Measurements from ENCODE around the gene IDH3B.
"Not testable (repeated sequence)": the region's sequence is repeated elsewhere in the genome, so short reads cannot be mapped to it uniquely, and the experiment has no call there.

The IDH3B gene

DNA sequence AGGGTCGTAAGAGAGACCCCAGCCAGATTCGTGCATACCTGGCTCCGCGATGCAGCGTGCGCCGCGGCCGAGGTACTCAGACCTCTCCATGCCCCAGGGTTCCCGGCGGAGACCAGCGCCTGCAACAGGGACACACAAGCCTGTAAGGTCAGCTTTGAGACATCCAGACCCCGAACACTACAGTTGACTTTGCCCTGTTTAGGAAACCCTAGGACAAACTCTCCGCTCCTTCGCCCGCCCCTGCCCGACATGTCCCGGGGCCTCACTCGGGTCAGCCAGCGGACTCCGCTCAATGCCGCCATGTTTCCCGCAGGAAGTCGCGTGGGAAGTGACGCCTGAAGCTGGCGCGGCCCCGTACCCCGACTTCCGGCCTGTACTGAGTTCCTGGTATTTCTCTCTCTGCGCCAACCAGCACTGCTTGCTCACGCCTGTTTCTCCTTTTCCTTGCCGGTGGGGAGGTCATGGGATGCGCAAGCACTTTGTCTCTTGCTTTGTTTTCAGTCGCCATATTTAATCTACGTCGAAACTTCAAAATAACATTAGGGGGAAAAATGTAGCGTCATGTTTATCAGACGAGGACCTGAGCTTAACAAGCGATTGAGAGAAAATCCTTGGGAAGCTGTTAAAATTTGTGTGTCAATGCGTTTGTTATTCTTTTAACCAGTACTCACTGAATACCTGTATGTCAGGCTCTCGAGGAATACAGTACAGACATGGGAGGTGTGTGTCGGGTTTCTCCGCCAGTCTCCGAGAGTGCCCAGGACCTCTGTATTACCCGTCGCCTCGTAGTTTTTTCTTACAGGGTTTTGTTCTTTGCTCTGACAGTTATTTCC, at the start of gene IDH3B:
TSS of gene IDH3B (minus strand) at position 330 of the 833 bp plus-strand sequence. CDS start at position 302, 28 bp downstream.
- FAIRE-seq: peak; percentile 85

DNA sequence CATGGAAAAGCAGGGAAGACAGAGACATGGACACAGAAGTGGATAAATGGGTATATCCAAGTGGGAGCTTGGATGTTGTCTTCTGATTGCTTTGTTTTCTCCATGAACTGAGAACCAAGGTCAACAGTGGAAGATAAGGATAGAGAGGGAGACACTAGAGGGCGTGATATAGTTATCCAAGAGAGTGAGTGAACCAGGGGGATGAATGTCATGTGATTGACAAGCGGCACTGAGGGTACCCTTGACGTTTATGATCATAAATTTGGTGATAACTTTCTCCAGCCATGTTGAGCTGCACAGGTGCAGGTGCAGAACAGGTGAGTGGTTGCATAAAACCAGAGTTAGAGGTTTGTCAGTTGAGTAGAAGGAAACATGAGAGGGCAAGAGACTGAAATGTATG, 49.3 kb upstream of the IDH3B start:
- FAIRE-seq: no peak

DNA sequence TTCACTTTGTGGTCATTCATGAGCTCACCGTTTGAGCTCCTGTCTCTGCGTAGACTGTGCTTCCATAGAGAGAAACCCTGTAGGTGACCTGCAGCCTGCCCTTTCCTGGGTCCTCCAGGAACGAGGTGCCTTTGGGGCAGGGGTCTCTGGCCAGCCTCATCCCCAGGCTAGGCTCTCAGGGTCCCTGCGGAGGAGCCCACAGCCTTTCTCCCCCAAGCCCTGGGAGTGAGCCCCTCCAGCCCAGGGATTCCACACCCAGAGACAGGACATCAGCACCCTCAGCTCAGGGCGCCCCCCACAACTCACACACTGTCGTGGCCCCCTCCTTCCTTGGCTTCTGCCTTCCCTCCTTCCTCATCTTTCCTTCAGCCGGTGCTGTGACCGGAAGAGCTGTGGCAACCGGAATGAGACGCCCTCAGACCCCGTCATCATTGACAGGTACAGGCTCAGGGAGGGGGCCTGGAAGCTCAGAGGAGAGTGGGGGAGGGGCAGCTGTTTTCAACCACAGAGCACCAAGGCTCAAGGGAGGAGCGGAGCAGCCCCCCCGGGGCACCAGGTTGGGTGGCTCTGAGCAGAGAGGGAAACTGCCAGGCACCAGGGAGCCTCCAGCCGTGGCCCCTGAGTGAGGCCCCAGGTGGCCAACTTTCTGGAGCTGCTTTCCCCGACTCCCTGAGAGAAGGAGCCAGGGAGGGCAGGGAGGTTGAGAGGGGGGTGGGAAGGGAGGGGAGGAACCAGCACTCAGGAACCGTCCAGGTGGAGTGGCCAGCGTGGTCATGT, 45.4 kb upstream of the IDH3B start:
- no peak for FAIRE-seq

DNA sequence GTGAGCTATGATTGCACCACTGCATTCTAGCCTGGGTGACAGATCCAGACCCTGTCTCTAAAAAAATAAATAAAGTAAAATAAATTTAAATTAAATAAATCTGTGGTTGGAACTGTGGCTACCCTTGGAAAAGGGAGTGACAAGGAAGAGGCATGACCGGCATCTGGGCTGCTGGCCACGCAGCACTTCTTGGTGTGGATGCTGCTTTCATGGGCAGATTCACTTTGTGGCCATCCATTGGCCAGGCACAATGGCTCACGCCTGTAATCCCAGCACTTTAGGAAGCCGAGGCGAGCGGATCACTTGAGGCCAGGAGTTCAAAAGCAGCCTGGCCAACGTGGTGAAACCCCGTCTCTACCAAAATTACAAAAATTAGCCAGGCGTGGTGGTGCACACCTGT, 44.6 kb upstream of the IDH3B start:
- no peak for FAIRE-seq

DNA sequence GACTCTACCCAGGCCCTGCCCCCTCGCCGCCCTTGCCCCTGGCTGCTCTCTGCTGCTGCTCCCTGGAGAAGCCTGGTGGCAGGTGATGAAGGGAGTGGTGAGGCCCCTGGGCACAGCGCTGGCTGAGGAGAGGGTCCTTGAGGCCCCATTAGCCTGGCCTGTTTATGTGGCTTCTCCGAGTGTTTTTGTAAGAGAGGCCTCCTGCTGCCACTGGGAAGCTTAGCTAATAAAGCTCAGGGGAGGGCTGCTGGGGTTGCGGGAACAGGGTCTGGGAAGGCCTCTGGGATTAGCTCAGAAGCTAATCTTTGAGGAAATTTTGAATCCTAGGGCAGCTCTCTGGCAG, 44.0 kb upstream of the IDH3B start:
- no peak for FAIRE-seq

DNA sequence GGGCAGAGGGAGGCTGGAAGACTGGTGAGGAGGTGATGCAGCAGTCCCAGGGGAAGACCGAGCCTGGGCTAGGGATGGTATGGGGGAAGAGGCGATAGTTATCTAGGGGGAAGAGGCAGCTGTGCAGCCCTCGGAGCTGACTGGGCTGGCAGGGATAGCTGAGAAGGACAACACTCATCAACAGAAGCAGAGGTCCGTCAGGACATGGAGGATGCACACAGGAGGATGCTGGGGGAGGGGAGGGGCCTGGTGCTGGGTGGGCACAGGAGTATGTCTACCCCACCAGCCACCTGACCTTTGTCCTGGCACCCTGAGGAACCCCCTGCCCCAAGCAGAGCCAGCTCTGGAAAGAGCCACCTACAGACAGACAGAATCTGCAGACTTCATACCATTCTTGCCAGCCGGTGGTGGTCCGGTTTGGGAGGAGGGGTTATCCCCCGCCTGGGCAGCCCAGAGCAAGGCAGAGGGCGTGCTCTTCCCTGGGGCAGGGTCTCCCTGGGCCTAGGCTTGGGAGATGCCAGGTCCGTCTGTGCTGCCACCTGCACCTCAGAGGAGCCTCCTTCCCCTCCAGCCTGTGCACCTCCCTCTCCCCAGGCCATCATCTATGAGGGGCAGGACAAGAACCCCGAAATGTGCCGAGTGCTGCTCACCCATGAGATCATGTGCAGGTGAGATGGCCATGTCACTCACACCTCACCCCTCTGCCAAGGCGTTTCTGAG, 43.5 kb upstream of the IDH3B start:
- FAIRE-seq: no peak

DNA sequence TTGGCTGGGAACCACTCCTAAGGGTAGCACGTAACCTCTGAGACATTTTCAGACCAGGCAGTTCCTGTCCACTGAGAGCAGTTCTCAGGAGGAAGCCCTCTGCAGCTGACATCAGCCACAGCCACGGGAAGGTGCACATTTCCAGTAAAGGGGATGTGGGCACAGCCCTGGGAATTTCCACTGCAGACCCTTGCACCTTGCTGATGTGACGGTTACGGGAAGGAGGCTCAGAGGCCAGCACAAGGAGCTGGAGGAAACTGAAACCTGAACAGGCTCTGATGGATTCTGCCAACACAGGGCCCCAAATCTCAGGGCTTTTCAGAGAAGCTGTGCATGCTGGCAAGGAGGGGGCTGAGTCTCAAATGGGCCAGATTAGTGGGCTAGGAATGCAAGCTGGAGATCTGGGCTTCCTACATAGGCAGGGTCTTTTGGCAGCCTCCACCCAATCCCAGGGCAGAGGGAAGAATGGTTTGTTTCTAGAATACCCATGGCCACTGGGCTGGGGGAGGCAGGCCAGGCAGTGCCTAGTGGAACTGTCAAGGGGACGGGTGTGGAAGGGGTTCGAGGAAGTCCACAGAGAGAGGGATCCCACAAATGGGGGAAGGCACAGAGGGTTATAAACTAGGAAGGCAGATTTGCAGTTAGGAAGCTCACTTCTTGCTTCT, 42.8 kb upstream of the IDH3B start:
- no peak for FAIRE-seq

DNA sequence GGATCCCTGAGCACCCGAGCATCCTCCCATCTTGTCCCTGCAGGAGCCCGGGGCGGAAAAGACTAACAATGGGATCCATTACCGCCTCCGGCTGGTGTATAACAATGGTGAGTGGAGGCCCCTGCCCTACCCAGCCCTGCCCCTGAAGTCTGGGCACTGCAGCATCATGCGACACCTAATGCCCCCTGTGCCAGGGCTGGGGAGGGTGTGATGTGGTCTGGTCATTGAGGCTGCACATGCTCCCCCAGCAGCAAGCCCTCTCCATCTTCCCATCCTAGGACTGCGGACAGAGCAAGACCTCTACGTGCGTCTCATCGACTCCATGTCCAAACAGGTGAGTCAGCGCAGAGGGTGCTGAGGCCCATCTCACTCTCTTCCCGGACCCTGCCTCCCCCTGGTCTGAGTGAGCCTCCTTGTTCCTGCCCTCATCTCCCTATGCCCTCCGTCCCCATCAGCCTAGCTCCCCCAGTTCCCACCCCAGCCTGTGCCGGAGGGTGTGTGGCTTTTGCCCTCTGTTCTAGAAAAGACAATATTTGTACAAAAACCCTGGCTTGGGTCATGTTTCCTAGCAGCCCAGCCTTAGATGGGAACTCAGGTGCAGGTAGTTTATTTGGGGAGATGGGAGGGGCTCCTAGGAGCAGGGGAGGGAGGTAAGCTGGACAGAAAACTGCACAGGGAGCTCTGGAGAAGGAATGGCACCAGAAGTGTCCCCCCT, 42.1 kb upstream of the IDH3B start:
- no peak for FAIRE-seq

DNA sequence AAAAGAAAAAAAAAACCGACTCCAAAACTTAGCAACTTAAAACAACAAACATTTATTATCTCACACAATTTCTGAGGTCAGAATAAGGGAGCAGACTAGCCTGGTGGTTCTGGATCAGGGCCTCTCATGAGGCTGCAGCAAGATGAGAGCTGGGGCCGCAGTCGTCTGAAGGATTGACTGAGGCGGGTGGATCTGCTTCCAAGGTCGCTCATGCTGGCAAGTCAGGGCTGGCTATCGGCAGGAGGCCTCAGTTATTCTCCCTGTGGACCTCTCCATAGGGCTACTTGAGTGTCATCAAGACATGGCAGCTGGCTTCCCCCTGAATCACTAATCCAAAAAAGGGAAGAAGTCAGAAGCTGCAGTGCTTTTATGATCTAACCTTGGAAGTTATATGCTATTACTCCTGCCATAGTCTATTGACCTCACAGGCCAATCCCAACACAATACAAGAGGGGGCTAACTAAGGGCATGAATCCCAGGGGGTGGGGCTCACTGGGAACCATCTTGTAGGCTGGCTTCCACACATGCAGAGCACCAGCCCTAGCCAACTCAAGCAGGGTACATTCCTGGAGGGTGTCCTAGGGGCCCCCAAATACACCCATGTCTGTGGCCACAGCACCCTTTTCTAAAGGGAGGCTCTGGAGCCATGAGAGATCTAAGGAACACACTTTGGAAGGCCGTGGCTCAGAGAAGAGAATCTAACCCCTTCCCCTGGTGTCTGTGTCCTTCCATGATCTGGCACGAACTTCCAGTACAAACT, 39.9 kb upstream of the IDH3B start:
- FAIRE-seq: no peak

DNA sequence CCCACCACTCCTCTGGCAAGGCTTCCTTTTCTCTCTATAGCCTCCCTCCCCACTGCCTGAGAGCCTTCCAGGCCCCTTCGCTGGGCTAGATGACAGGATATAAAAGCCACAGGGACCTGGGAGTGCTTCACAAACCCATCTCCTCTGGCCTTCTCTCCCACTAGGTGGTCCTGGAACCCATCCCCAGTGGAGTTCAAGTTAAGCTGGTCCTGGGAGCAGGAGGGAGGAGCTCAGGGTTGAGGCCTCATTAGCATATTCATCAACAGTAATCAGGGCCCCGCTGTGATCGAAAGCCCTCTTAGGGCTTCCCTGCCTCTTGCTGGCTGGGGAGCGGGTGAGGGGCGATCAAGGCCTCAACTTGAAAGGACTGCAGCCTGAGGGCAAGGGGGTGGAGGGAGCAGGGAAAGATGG, 37.7 kb upstream of the IDH3B start:
- FAIRE-seq: no peak

DNA sequence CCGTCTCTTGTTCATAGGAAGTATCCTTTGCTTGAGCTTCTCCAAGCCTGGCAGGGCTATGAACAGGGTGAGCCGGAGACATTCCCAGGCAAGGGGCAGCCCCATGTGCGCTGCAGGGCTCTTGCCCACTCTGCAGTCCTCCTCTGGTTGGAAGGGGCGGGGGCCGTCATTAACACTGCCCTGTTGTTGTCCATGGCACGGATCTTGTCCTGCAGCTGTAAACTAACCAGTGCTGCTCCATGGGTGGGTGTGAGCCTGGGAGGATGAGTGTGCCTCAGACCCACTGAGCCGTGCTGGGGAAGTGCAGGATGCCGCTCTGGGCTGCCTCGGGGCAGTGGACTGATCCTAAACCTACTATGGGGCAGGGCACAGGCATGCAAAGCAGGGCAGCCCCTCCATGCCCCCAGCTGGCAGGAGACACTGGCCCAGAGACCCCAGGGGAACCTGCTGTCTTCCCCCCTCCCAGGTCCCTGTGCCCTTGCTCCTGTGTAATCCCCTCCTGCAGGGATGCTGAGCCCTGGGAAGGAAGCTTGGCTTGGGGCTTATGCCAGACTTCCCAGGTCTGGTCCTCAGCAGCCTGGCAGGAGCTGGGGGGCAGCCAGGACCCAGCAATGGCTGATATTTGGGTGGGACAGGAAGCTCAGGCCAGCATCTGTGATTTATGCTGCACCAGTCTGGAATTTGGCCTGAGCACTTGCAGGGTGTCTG, 37.1 kb upstream of the IDH3B start:
- FAIRE-seq: no peak

DNA sequence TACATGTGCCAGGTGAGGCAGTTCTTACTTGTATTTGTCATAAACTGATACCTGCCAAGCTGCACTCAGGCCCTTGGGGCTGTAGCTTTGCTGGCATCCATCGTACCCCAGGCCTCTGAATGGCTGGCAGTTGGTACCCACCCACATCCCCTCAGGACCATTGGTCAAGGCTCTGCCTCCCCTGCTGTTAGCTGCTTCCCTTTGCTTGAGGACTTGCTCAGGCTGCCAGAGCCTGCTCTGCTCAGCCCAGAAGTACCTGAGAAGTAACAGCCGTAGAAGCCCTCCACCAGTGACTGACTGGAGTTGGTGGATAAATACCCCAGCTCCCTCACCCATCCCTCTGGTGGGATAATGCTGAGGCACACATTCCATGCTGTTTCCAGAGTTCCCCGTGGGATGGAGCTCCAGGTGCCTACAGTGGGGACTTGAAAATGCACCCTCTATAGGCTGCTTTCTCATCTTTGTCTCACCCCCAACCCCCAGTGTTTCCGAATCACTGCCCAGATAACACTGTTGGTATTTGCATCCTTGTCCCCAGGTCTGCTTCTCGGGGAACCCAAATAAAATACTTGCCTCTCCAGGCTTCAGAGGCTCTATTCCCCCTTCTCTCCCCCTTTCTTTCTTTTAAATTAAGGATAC, 35.9 kb upstream of the IDH3B start:
- no peak for FAIRE-seq

DNA sequence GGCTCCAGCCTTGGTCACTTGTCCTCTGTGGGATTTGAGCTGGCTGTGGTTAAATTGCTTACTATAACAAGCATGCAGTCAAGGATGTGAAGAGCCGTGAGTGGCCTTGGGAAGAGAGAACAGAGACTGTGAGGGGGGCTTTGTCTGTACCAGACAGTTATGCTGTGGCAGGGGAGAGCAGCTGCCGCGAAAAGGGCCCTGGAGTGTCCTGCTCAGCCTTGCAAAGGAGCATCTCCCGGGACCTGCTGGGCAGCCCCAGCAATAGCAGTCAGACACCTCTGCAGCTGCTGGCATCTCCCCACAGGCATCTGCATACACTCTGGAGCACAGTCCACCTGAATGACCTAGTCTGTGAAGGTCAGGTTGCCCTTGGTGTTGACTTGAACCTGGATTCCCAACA, 34.9 kb upstream of the IDH3B start:
- FAIRE-seq: no peak

DNA sequence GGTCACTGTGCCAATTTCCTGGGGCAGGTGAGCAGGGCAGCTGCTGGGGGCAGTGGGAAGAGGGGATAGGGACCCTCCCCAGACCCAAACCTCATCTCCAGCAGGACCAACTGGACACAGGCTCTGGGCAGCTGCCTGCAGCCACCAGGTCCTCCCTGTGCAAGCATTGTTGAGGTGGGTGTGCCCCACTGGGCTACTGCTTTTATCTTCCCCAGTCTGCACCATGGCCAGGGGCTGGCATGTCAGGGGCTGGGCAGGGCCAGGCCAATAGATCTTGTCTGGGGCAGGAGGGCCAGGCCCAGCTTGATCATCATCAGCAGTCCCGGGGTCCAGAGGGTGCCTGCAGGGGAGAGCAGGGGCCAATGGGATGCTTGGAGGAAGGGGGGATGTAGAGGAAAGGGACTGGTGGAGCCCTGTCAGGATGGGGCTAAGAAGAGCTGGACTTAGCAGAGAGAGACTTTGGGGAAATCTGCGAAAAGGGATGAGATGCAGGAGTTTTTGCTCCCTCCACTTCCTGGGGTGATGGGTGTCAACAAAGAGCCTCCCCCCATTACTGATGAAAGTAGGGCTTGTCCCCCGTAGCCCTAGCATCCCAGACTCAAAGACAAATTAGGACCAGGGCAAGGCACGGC, 34.3 kb upstream of the IDH3B start:
- FAIRE-seq: no peak

DNA sequence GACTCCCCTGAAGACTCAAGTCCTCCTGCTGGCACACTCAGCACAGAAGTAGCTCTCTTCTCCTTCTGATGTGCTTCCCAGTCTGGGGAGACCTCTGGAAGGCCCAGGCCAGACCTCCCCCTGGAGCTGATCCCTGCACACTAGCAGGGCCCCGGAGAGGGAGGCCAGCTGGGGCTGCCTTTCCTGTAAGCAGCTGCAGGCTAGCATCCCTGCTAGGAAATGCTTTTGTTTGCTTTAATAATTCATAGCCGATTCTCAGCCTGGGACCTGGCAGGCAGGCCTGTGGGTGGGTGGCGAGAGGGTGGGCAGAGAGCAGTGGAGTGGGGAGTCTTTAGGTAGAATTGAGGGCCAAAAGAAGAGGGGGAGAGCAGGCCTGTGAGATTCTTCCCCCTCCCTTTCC, 33.8 kb upstream of the IDH3B start:
- FAIRE-seq: no peak

DNA sequence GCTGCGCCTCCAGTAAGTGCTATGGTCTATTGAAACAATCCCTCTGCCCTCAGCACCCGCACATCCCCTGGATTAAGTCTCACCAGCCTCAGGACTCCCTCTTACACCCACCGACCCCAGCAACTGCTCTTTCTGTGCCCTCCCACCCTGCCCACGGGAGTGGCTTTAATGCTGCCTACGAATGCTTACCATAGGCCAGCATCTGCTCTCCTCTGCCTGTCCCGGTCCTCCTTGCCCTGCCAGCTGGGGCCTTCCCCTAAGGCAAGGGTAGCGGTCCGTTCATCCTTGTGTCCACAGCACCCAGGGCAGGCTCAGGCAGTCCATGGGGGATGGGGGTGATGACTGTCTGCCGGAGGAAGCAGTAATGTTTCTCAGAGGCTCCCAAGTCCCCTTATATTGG, 32.6 kb upstream of the IDH3B start:
- no peak for FAIRE-seq

DNA sequence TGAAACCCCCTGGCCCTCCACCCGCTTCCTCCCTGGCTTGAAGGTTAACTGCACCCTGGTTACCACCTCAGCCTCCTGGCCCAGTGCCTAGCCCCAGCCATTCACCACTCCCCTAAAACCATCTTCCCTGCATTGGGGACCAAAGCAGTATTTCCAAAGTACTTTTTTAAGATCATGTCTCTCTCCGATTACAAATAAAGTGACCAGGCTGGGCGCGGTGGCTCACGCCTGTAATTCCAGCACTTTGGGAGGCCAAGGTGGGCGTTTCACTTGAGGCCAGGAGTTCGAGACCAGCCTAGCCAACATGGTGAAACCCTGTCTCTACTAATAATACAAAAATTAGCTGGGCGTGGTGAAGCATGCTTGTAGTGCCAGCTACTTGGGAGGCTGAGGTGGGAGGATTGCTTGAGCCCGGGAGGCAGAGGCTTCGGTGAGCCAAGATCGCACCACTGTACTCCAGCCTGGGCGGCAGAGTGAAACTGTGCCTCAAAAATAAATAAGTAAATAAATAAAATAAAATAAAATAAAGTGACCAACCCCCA, 32.0 kb upstream of the IDH3B start:
- FAIRE-seq: not testable (repeated sequence)

DNA sequence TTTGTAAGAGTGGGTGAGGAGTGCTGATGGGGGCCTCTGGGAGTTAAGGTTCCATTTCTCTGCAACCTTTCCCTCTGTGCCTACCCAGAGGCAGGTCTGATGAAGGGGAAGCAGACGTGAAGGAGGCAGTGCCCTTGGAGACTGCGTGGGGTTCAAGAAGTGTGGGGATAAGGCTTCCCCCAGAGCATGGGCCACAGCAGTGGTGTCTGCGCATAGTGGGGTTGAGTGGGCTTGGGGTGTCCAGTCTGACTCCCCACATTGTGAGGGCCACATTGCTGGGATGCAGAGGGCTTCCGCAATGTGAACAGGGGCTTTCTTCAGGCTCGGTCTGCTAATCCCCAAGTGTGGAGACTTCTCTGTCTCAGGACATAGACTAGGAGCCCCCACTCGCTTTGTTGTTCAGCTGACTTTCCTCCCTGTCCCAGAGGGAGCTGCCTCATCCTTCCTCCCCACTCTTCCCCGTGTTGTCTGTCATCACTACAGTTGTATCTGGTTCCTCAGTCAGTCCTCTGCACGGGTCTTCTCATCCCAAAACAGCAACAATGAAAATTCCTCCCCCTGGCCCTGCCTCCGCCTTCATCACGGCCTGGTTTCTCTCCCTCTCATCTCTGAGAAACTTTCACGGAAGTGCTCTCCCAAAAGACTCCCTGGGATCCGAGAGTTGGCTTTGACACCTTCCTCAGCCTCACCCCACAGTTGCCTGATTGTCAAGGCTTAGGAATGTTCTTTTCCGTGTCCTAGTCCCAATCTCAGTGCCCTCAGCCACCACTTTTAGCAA, 31.4 kb upstream of the IDH3B start:
- FAIRE-seq: no peak

DNA sequence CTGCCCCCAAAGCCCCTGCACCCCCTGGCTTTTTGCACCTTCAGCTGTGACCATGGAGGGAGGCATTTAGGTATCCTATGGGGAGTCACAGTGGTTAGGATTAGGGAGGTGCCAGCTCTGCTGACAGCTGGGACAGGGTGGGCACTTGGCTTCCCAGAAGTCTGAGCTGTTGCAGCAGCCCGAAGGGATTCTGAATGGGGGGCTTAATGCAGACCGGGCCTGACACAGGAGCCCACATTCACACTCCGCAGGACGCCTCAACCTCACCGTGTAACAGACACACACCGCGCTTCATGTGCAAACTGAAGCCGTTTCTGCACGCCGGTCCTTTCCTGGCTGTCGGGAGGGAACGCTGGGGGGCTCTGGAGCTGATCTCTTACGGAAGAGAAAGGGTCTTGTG, 30.5 kb upstream of the IDH3B start:
- FAIRE-seq: no peak
